Breast epithelium (tissue), 3 donors: ENCODE measurements around the gene YIPF6.

ENCODE experiments used
- CTCF ChIP-seq, 3 donors: fragments of 450-650 bp; IDR thresholded peaks; one replicate each; pipeline ENCODE4 v1.5.1; 2016 to 2017; ENCODE audit warnings: antibody characterized with exemption in 3 of 3, mild to moderate bottlenecking in 3 of 3, moderate library complexity in 3 of 3
- POLR2A ChIP-seq: fragments of 450-650 bp; IDR thresholded peaks from one replicate; pipeline ENCODE4 v1.6.1; 2016; ENCODE audit warnings: antibody characterized with exemption, mild to moderate bottlenecking, moderate library complexity

- TF ChIP-seq CTCF (IDR thresholded peaks at IDR 0.05) (peak in 1 of 3 donors; percentile 31), POLR2A (no peak)
Measured at GRCh38 chrX:68490644-68491043, 8.2 kb upstream of the YIPF6 start.
